GM20000 (cell line): ENCODE data around the gene CCL20.

ENCODE experiments used
- DNase-seq: peaks from one replicate; pipeline ENCODE4 v3.0.0; 2012; ENCODE audit warnings: low spot score
- TF ChIP-seq, protein P1 (sequence below): IDR thresholded peaks from 2 replicates; pipeline ENCODE4 v1.5.1; 2012; ENCODE audit warnings: mild to moderate bottlenecking, control low read depth; ENCODE audit errors: extremely low read depth, missing control alignments

Gene CCL20

DNA sequence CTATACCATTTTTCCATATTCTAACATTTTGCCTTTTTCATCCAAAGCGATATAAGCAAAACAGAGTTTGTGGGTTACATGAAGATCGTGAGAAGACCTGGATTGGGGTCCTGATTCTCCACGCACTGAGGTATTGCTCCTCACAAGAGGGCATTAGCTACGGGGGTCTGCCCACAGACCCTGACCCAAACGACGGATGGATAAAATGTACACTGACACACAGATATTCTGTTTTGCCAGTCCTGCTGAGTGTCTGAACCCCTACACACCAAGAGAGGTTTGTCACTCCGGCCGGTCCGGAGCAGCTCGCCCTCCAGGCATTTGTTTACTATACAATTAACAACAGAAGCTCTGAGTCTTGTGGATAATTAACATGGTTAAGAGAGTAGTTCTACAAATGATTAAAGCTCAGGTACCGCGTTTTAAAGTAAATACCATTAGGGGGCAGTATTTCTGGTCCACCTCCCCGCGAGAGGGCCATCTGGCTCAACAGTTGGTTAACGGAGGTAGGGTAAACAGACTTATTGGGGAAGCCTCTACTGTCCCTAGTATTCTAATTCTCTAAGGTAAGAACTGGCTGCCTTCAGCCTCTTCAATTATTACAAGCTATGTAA, 39.5 kb upstream of the CCL20 start:
- peak; percentile 32 for DNase-seq
- TF ChIP-seq, protein P1, sequence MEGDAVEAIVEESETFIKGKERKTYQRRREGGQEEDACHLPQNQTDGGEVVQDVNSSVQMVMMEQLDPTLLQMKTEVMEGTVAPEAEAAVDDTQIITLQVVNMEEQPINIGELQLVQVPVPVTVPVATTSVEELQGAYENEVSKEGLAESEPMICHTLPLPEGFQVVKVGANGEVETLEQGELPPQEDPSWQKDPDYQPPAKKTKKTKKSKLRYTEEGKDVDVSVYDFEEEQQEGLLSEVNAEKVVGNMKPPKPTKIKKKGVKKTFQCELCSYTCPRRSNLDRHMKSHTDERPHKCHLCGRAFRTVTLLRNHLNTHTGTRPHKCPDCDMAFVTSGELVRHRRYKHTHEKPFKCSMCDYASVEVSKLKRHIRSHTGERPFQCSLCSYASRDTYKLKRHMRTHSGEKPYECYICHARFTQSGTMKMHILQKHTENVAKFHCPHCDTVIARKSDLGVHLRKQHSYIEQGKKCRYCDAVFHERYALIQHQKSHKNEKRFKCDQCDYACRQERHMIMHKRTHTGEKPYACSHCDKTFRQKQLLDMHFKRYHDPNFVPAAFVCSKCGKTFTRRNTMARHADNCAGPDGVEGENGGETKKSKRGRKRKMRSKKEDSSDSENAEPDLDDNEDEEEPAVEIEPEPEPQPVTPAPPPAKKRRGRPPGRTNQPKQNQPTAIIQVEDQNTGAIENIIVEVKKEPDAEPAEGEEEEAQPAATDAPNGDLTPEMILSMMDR = peak; percentile 13

DNA sequence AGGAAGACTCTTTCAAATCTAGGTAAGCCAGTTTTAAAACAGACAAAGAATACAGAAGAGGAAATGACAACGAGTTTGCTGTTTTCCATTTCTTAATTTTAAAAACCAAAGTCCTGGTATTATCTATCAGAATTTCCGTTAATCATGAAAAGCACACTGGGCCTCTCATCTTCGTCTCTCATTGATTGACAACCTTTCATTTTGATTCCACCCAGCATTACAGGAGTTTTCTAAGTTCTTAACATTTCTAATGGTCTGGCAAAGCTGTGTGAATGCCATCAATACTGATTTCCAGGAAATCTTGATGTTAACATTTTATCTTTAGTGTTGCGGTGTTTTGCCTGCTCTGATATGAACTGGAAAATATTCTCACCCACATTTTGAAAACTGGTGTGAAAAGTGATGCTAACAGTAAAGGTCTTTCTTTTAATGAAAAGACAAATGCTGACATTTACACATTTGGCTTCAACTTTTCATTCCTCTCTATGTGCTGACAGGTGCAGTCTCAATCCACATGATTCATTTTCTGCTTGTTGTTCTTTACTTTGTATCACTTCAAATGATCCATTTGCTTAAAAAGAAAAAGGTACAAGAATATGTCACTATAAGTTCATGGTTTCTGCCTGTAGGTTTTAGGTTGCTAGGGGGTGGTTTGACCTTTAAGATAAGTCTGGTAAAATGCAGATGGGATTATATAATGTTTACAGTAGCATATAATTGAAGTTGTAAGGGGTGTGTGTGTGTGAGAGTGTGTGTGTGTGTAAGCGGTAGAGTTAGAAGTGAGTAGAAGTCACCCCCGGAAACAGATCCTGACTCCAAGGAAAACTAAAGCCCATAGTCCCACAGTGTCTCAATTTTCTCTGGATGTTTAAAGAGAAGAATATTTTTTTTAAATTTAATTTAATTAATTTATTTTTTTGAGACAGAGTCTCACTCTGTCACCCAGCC, 38.5 kb upstream of the CCL20 start:
- DNase-seq = no peak
- TF ChIP-seq, protein P1 = no peak

DNA sequence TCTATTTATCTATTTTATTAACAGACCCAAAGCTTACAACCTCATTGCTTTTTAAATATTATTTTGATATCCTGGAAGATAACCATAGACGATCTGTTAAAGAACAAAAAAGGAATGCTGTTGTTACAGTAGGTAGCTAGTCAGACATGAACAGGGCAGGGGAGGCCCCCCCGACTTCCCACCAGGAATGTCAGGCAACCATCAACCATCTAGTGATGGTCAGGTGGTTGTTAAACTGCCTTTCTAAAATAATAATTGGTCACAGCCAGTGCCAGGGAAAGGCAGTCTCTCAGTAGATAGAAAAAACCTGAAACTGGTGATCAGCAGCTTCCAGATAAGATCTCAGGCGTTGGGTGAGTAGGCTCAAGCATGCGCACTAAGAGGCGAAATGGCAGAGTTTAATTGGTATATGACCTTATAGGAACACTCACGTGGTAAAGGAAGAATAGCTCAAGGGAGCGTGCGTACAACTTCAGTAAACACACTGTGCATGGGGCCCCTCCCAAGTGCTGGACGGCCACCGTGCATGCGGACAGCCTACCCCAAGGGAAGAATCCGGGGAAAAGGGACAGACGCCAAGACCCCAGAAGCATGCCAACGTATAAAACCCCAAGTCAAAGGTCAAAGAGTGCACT, 32.5 kb upstream of the CCL20 start:
- no peak for DNase-seq
- TF ChIP-seq, protein P1 = no peak

DNA sequence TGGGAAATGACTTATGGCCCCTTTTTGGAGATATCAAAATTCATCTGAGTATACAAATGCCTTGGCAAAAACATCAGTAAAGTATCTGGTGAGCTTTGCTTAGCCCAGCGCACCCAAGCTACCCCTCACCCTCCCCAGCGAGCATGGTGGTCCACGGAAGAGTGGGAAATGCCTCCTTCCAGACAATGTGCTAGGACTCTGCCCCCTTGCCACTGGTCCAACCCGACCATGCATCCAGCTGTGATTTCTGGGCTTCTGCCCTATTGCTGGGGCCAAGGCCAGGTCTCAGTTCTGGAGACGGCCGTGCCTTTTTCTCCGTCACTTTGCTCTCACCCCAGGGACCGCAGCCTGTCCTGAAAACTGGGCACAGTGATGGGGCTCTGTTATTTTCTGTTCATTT, 31.8 kb upstream of the CCL20 start:
- no peak for DNase-seq
- TF ChIP-seq, protein P1 = no peak

DNA sequence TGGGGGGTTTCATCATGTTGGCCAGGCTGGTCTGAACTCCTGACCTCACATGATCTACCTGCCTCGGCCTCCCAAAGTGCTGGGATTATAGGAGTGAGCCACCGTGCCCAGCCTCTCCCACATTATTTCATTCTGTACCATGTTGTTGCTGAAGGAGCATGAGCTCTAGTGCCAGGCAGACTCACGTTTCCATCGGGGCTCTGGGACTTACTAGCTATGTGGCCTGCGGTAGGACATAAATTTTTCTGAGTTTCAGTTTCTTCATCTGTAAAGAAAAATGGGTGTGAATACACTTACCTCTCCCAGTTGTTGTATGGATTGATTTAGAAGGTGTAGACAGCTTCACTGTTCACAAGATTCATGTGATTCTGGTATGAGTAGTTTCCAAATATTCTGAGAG, 30.8 kb upstream of the CCL20 start:
- no peak for DNase-seq
- TF ChIP-seq, protein P1 = no peak

DNA sequence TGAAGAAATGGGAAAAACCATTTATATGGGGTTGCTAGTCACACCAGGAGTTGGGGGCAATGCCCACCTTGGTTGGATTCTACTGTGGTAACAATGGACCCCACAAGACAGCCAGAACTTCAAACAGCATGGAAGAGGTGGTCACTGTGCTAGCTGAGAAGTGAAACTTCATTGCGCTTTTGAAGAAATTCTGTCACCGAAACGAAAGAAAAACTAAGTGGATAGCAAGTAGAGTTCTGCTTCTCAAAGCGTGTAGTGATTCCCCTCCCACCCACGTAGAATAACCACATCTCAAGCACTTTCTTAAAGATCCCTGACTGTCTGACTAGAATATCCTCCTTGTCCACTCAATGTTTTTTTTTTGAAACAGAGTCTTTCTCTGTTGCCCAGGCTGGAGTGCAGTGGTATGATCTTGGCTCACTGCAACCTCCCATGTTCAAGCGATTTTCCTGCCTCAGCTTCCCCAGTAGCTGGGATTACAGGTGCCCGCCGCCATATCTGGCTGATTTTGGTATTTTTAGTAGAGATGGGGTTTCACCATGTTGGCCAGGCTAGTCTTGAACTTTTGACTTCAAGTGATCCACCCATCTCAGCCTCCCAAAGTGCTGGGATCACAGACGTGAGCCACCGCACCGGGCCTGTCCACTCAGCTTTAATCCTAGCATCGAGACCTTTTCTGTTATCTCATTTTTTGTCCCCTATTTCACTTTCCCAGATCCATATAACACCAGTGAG, 30.1 kb upstream of the CCL20 start:
- TF ChIP-seq, protein P1 = no peak
- peak; percentile 81 for DNase-seq
